IMR-90 (cell line): ENCODE results near the gene FANCE.

ENCODE experiments used
- BHLHE40 ChIP-seq: fragments of 150-350 bp; IDR thresholded peaks from 2 replicates; pipeline ENCODE4 v1.6.1; 2016; ENCODE audit warnings: mild to moderate bottlenecking, low read depth, low read length
- CEBPB ChIP-seq: IDR thresholded peaks from 2 replicates; pipeline ENCODE4 v1.6.1; 2012; ENCODE audit warnings: low read depth, low read length, improper control_type of control experiment
- MAFK ChIP-seq: IDR thresholded peaks from 2 replicates; pipeline ENCODE4 v1.6.1; 2012; ENCODE audit warnings: low read depth, low read length, improper control_type of control experiment
- MAZ ChIP-seq: IDR thresholded peaks from 2 replicates; pipeline ENCODE4 v1.6.1; 2012; ENCODE audit warnings: low read depth, mild to moderate bottlenecking, low read length, improper control_type of control experiment, moderate library complexity, borderline replicate concordance
- POLR2A ChIP-seq: IDR thresholded peaks from 2 replicates; pipeline ENCODE4 v1.6.1; 2012; ENCODE audit warnings: mild to moderate bottlenecking, low read depth, low read length
- RAD21 ChIP-seq: IDR thresholded peaks from 2 replicates; pipeline ENCODE4 v1.6.1; 2012; ENCODE audit warnings: low read length, improper control_type of control experiment
- RFX5 ChIP-seq: IDR thresholded peaks from 2 replicates; pipeline ENCODE4 v1.8.0; 2012; ENCODE audit warnings: low read depth, mild to moderate bottlenecking, low read length, moderate library complexity
- SMC3 ChIP-seq: fragments of 150-350 bp; IDR thresholded peaks from 2 replicates; pipeline ENCODE4 v1.6.1; 2016; ENCODE audit warnings: low read depth, mild to moderate bottlenecking, antibody characterized with exemption, low read length, moderate library complexity
- TF ChIP-seq, protein P1 (sequence below): conservative IDR thresholded peaks from 2 replicates; pipeline ENCODE4 v1.5.1; 2012; ENCODE audit warnings: mild to moderate bottlenecking, low read depth, low read length, improper control_type of control experiment
- TF ChIP-seq, protein P2 (sequence below): fragments of 150-350 bp; IDR thresholded peaks from 2 replicates; pipeline ENCODE4 v1.6.1; 2017; ENCODE audit warnings: mild to moderate bottlenecking, antibody characterized with exemption, low read length, low read depth

DNA sequence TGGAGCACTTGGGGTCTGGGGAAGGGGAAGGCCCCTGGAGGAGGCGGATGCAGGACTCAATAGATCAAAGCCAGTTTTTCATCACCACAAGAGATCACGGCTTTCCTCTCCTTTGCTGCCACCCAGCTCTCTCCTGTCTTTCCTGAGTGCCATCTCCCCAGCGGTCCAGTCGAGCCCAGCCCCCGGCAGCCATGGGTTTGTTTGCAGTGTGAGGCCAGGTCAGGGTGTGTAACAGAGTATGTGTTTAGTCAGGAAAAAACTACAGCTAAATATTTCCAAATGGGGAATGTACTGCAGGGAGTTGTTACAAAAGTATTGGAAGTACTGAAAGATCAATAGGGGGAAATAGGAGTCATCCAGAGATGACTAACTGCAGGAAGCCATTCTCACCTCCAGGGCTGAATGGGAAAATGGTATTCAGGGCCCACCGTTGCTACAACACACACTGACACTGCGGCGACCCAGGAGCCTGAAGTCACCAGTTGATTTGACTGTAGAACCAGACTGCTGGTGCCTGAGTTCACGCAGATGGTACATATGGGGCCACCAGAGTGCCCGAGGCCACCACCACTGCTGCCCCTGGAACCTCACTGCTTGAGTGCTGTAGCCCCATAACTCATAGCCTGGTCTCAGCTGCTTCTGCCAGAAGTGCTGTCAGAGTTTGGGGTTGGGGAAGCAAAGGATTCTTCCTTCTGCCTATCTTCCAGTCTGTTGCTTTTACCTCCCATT lies 23.6 kb upstream of the FANCE start:
- TF ChIP-seq, protein P1, sequence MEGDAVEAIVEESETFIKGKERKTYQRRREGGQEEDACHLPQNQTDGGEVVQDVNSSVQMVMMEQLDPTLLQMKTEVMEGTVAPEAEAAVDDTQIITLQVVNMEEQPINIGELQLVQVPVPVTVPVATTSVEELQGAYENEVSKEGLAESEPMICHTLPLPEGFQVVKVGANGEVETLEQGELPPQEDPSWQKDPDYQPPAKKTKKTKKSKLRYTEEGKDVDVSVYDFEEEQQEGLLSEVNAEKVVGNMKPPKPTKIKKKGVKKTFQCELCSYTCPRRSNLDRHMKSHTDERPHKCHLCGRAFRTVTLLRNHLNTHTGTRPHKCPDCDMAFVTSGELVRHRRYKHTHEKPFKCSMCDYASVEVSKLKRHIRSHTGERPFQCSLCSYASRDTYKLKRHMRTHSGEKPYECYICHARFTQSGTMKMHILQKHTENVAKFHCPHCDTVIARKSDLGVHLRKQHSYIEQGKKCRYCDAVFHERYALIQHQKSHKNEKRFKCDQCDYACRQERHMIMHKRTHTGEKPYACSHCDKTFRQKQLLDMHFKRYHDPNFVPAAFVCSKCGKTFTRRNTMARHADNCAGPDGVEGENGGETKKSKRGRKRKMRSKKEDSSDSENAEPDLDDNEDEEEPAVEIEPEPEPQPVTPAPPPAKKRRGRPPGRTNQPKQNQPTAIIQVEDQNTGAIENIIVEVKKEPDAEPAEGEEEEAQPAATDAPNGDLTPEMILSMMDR, result 0 out of 2 replicates have a peak, but pooled peaks have one; percentile 2
- no peak for TF ChIP-seq MAFK
- no peak for TF ChIP-seq RAD21
- TF ChIP-seq, protein P2, sequence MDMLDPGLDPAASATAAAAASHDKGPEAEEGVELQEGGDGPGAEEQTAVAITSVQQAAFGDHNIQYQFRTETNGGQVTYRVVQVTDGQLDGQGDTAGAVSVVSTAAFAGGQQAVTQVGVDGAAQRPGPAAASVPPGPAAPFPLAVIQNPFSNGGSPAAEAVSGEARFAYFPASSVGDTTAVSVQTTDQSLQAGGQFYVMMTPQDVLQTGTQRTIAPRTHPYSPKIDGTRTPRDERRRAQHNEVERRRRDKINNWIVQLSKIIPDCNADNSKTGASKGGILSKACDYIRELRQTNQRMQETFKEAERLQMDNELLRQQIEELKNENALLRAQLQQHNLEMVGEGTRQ, result no peak
- TF ChIP-seq POLR2A, result no peak
- TF ChIP-seq SMC3, result no peak
- no peak for TF ChIP-seq MAZ
- no peak for TF ChIP-seq BHLHE40
- TF ChIP-seq RFX5, result no peak
- no peak for TF ChIP-seq CEBPB
